Daoy (cell line): ENCODE data around the gene TMCO1. TPM values are rescaled to one million over a fixed set of nuclear protein-coding genes. Genes with fewer than 3 reads are reported as not detected.
"Not testable (repeated sequence)": the region's sequence is repeated elsewhere in the genome, so short reads cannot be mapped to it uniquely, and the experiment has no call there.

Experiments used
- DNase-seq: peaks from one replicate; pipeline ENCODE4 v3.0.0-alpha.2; 2015; ENCODE audit warnings: low read depth
- total RNA-seq: library from RNA; depleted of rRNA; stranded (reverse); fragments of >200 nt; shearing (Covaris generic); gene quantifications from 2 replicates; pipeline ENCODE4 v1.2.3, GENCODE V29; 2014

Gene TMCO1
- total RNA-seq, 1 experiment from 2014 or later: 259 TPM

GRCh38 chr1:165747632-165748447, 20.8 kb downstream of the TMCO1 start:
- DNase-seq: no peak

- DNase-seq: not testable (repeated sequence)
These were observed 23.8 kb downstream of the TMCO1 start for GRCh38 chr1:165744913-165745312.

GRCh38 chr1:165742194-165742593, 26.5 kb downstream of the TMCO1 start:
- no peak for DNase-seq

GRCh38 chr1:165738794-165739193, 29.9 kb downstream of the TMCO1 start:
- DNase-seq: no peak

GRCh38 chr1:165737196-165737595, 31.5 kb downstream of the TMCO1 start:
- no peak for DNase-seq

GRCh38 chr1:165734906-165735305, 33.8 kb downstream of the TMCO1 start:
- DNase-seq: no peak

GRCh38 chr1:165726841-165727240, 41.8 kb downstream of the TMCO1 start:
- no peak for DNase-seq

- DNase-seq: no peak
These were observed 42.5 kb downstream of the TMCO1 start for GRCh38 chr1:165726169-165726568.

GRCh38 chr1:165717918-165718515, 50.7 kb downstream of the TMCO1 start:
- peak; percentile 44 for DNase-seq

- DNase-seq: not testable (repeated sequence)
These were observed 52.2 kb downstream of the TMCO1 start for GRCh38 chr1:165716265-165717051.

GRCh38 chr1:165712764-165713163, 55.9 kb downstream of the TMCO1 start:
- DNase-seq: no peak

- no peak for DNase-seq
These were observed 60.5 kb downstream of the TMCO1 start for GRCh38 chr1:165707984-165708706.

- DNase-seq: no peak
These were observed 65.0 kb downstream of the TMCO1 start for GRCh38 chr1:165703648-165704047.

- DNase-seq: not testable (repeated sequence)
These were observed 66.7 kb downstream of the TMCO1 start for GRCh38 chr1:165701922-165702321.

- DNase-seq: no peak
These were observed 69.1 kb downstream of the TMCO1 start for GRCh38 chr1:165699577-165699976.

GRCh38 chr1:165698761-165699052, 70.0 kb downstream of the TMCO1 start:
- DNase-seq: no peak

GRCh38 chr1:165697881-165698760, 70.5 kb downstream of the TMCO1 start, which contains the start of gene ALDH9A1:
Gene ALDH9A1 (minus strand): TSS chr1:165698562. CDS start chr1:165698558, 4 bp downstream.
- peak; percentile 91 for DNase-seq

- DNase-seq: peak; percentile 7
These were observed 71.2 kb downstream of the TMCO1 start for GRCh38 chr1:165697491-165697880.

GRCh38 chr1:165696625-165697100, 72.0 kb downstream of the TMCO1 start:
- peak; percentile 60 for DNase-seq

- no peak for DNase-seq
These were observed 73.6 kb downstream of the TMCO1 start for GRCh38 chr1:165695031-165695430.

- no peak for DNase-seq
These were observed 80.6 kb downstream of the TMCO1 start for GRCh38 chr1:165688046-165688445.
